Loucy (cell line): ENCODE measurements around the gene PARK7.

ENCODE experiments used
- H2AFZ ChIP-seq: fragments of 200-600 bp; sonication (generic); 2 replicates; pipeline ENCODE4 v1.6.0; 2016; ENCODE audit warnings: antibody characterized with exemption, mild to moderate bottlenecking, low read length, moderate library complexity
- H3F3A ChIP-seq: fragments of 200-600 bp; 2 replicates; pipeline ENCODE4 v1.6.0; 2016; ENCODE audit warnings: antibody characterized with exemption, low read depth, mild to moderate bottlenecking
- H3K27me3 ChIP-seq: fragments of 200-600 bp; sonication (generic); 2 replicates; pipeline ENCODE4 v1.6.1; 2014; ENCODE audit warnings: low read length, mild to moderate bottlenecking; ENCODE audit not compliant: insufficient read depth, poor library complexity, severe bottlenecking
- H3K36me3 ChIP-seq: fragments of 200-600 bp; sonication (generic); 2 replicates; pipeline ENCODE4 v1.6.1; 2016; ENCODE audit warnings: low read length; ENCODE audit not compliant: insufficient read depth
- H3K4me1 ChIP-seq: fragments of 200-600 bp; sonication (generic); 2 replicates; pipeline ENCODE4 v1.5.1; 2014; ENCODE audit warnings: low read length, mild to moderate bottlenecking; ENCODE audit not compliant: insufficient read depth, poor library complexity, severe bottlenecking
- H3K4me2 ChIP-seq: fragments of 200-600 bp; sonication (generic); 2 replicates; pipeline ENCODE4 v1.6.0; 2014; ENCODE audit warnings: antibody characterized with exemption, low read length, low read depth, mild to moderate bottlenecking; ENCODE audit not compliant: poor library complexity, severe bottlenecking
- H3K4me3 ChIP-seq: fragments of 200-600 bp; sonication (generic); 2 replicates; pipeline ENCODE4 v1.5.1; 2014; ENCODE audit warnings: low read length, mild to moderate bottlenecking, mixed read lengths; ENCODE audit not compliant: poor library complexity, severe bottlenecking
- H3K79me2 ChIP-seq: fragments of 200-600 bp; sonication (generic); 2 replicates; pipeline ENCODE4 v1.6.1; 2014; ENCODE audit warnings: low read length; ENCODE audit not compliant: insufficient read depth
- H3K9ac ChIP-seq: fragments of 200-600 bp; sonication (generic); 2 replicates; pipeline ENCODE4 v1.6.0; 2014; ENCODE audit warnings: mild to moderate bottlenecking, low read depth, low read length, moderate library complexity; ENCODE audit not compliant: poor library complexity, severe bottlenecking
- H3K9me2 ChIP-seq: fragments of 200-600 bp; sonication (generic); replicated peaks from 2 replicates; pipeline ENCODE4 v1.6.1; 2016; ENCODE audit warnings: low read depth, low read length, mixed read lengths
- H3K9me3 ChIP-seq: fragments of 200-600 bp; sonication (generic); 2 replicates; pipeline ENCODE4 v1.6.1; 2014; ENCODE audit warnings: mild to moderate bottlenecking, antibody characterized with exemption, low read length, low read depth; ENCODE audit not compliant: insufficient read depth
- H4K20me1 ChIP-seq: fragments of 200-600 bp; sonication (generic); 2 replicates; pipeline ENCODE4 v1.6.0; 2014; ENCODE audit warnings: antibody characterized with exemption, low read length, mild to moderate bottlenecking; ENCODE audit not compliant: insufficient read depth, poor library complexity, severe bottlenecking
- EZH2phosphoT487 ChIP-seq: fragments of 200-600 bp; IDR thresholded peaks from 2 replicates; pipeline ENCODE4 v1.6.1; 2018; ENCODE audit warnings: antibody characterized with exemption, mild to moderate bottlenecking, moderate library complexity, borderline replicate concordance
- TF ChIP-seq, protein P1 (sequence below): fragments of 200-600 bp; sonication (generic); conservative IDR thresholded peaks from 2 replicates; pipeline ENCODE4 v1.5.1; 2014; ENCODE audit warnings: mild to moderate bottlenecking, antibody characterized with exemption, low read length

PARK7 gene

DNA sequence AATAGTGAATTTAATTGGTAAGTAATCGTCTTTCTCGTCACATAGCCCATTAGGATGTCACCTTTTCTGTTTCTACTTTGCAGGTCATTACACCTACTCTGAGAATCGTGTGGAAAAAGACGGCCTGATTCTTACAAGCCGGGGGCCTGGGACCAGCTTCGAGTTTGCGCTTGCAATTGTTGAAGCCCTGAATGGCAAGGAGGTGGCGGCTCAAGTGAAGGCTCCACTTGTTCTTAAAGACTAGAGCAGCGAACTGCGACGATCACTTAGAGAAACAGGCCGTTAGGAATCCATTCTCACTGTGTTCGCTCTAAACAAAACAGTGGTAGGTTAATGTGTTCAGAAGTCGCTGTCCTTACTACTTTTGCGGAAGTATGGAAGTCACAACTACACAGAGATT is 23.3 kb downstream of the PARK7 start:
- H2AFZ ChIP-seq, result no peak overlapping the region
- TF ChIP-seq, protein P1, sequence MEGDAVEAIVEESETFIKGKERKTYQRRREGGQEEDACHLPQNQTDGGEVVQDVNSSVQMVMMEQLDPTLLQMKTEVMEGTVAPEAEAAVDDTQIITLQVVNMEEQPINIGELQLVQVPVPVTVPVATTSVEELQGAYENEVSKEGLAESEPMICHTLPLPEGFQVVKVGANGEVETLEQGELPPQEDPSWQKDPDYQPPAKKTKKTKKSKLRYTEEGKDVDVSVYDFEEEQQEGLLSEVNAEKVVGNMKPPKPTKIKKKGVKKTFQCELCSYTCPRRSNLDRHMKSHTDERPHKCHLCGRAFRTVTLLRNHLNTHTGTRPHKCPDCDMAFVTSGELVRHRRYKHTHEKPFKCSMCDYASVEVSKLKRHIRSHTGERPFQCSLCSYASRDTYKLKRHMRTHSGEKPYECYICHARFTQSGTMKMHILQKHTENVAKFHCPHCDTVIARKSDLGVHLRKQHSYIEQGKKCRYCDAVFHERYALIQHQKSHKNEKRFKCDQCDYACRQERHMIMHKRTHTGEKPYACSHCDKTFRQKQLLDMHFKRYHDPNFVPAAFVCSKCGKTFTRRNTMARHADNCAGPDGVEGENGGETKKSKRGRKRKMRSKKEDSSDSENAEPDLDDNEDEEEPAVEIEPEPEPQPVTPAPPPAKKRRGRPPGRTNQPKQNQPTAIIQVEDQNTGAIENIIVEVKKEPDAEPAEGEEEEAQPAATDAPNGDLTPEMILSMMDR, result no peak
- no peak for TF ChIP-seq EZH2phosphoT487

DNA sequence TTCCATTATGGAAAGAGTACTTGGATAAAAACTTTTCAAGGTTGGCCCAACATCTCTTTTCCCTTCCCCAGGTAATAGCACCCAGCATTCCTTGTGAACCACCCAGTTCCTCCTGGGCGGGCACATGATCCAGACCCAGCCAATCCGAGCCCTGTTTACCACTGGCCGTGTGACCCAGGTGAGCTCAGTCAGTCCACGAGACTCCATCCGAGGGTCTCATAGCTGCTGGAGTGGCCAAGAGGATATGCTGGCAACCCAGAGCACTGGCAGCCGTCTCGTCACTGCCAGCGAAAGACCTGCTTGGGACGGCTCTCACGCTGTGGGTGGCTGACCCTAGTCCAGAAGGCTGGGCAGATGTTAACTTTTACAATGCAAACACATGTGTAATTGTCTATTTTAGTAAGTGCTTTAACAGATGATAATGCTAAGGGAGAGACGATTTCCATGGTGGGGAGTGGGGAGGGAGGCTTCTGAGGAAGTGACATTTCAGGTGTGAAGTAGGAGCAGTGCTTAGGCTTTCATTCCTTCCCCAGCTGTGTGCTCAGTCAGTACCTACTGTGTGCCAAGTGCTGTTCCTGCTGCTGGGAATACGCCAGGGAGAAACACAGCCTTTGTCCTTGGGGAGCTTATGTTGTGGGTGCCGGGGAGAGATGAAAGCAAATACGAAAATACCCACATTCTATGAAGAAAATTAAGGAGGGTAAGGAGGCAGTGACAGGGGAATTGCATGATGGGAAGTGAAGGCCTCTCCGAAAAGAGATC is 24.5 kb downstream of the PARK7 start:
- peaks cover 4% of the 10 kb centered on the region for H4K20me1 ChIP-seq
- H3K9ac ChIP-seq, result no peak overlapping the region
- H3K79me2 ChIP-seq, result no peaks in the 10 kb centered on the region
- peaks cover 64% of the 10 kb centered on the region; the same call in 1 of the 2 replicates for H3K36me3 ChIP-seq
- TF ChIP-seq EZH2phosphoT487, result no peak
- TF ChIP-seq, protein P1, result no peak
- no peaks in the 10 kb centered on the region for H3K4me1 ChIP-seq
- H2AFZ ChIP-seq, result no peak overlapping the region
- H3F3A ChIP-seq, result no peaks in the 10 kb centered on the region
- H3K4me2 ChIP-seq, result no peak overlapping the region
- H3K9me2 ChIP-seq, result no peaks in the 10 kb centered on the region
- H3K9me3 ChIP-seq, result no peaks in the 10 kb centered on the region
- H3K27me3 ChIP-seq, result no peaks in the 10 kb centered on the region
- H3K4me3 ChIP-seq, result no peak overlapping the region

More for the DNA sequence above, 23.3 kb downstream of the PARK7 start:
- Histone ChIP-seq H3K9me3 (no peaks in the 10 kb centered on the region), H3K9ac (no peak overlapping the region), H3K27me3 (no peaks in the 10 kb centered on the region), H3K9me2 (no peaks in the 10 kb centered on the region), H3K36me3 (peaks cover 69% of the 10 kb centered on the region; the same call in 1 of the 2 replicates), H3F3A (no peaks in the 10 kb centered on the region), H3K4me3 (no peak overlapping the region), H3K4me1 (no peaks in the 10 kb centered on the region), H4K20me1 (peaks cover 4% of the 10 kb centered on the region), H3K79me2 (no peaks in the 10 kb centered on the region), H3K4me2 (no peak overlapping the region)

DNA sequence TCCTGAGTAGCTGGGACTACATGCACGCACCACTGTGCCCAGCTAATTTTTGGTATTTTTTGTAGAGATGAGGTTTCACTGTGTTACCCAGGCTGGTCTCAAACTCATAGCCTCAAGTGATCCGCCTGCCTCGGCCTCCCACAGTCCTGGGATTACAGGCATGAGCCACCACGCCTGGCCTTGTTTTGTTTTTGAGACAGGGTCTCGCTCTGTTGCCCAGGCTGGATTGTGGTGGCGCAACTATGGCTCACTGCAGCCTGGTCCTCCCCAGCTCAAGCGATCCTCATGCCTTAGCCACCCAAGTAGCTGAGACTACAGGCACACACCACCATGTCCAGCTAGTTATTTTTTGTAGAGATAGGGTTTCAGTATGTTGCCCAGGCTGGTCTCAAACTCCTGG is 26.0 kb downstream of the PARK7 start:
- Histone ChIP-seq H3K79me2 (no peaks in the 10 kb centered on the region), H3F3A (no peaks in the 10 kb centered on the region), H3K4me3 (no peak overlapping the region), H3K9me2 (no peaks in the 10 kb centered on the region), H3K27me3 (no peaks in the 10 kb centered on the region), H2AFZ (no peak overlapping the region), H3K36me3 (peaks cover 59% of the 10 kb centered on the region; the same call in 1 of the 2 replicates), H3K9ac (no peak overlapping the region), H3K4me2 (no peak overlapping the region), H4K20me1 (peaks cover 3% of the 10 kb centered on the region), H3K9me3 (no peaks in the 10 kb centered on the region), H3K4me1 (no peaks in the 10 kb centered on the region)
- no peak for TF ChIP-seq EZH2phosphoT487
- TF ChIP-seq, protein P1, result no peak
